ENCODE results near the gene TMEM134. TPM values are rescaled to one million over a fixed set of nuclear protein-coding genes. Genes with fewer than 3 reads are reported as not detected.

TMEM134 gene, protein sequence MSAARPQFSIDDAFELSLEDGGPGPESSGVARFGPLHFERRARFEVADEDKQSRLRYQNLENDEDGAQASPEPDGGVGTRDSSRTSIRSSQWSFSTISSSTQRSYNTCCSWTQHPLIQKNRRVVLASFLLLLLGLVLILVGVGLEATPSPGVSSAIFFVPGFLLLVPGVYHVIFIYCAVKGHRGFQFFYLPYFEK
- total RNA-seq (2014; rRNA removed; shearing (Covaris generic)) (26.8 and 38.8 TPM in 2 replicates), total RNA-seq (2022) (76.9 and 86.9 TPM in 2 replicates), Bru-seq, nascent RNA (percentile 57 among the genes with signal in this experiment), BruChase-seq, experiment 1, labeled RNA remaining after a 6-hour chase (percentile 63 among the genes with signal in this experiment), BruChase-seq, experiment 2, labeled RNA remaining after a 2-hour chase (percentile 62 among the genes with signal in this experiment)
- long read RNA-seq, transcript TMEM134-217 (7 exons, 1,063 nt) = minor isoform, 9 of 171 reads
- long read RNA-seq, transcript TMEM134-202 (6 exons, 823 nt) = minor isoform, 8 of 171 reads
- long read RNA-seq, transcript TMEM134-201 (7 exons, 3,534 nt) = major isoform, 62 of 171 reads
- long read RNA-seq, partial matches to known transcripts = 11 of 171 reads
- long read RNA-seq, other reads (novel, unspliced or antisense) = 78 of 171 reads

DNA sequence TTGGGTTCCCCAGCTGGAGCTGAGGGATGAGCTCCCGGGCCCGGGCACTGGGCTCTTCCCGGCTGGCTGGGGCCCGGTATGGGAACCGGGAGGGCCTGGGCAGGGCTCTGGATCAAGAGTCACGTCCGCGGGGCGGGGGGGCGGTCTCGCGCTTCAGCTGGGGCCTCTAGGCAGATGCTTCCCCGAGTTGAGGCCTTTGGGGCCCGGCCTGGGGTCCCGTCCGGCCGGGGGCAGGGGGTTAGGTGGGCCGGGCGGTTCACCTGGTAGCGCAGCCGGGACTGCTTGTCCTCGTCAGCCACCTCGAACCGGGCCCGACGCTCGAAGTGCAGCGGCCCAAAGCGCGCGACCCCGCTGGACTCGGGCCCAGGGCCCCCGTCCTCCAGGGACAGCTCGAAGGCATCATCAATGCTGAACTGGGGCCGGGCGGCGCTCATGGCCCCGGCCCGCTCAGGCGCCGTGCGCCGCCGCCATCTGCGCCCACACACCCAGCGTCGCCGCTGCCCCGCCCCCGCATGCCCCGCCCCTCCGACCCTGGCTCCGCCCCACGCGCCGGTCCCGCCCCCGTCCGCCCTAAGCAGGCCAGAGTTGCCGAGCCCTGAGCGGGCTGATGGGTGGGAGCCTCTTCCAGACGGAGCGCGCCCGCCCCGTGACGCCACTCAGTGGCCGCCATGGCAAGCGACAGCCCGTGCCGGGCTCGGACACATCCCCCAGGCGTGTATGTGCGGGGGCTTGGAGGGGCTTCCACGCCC, at the start of gene TMEM134:
TSS of gene TMEM134 (minus strand) at position 493 of the 749 bp plus-strand sequence. CDS start at position 434, 59 bp downstream.
- BruUV-seq (replicated peaks) = no TSS peak
- Histone ChIP-seq H2AFZ (ENCODE audit: low read length) (peak within 1 kb of the TSS; percentile 61; the same call in 1 of the 2 replicates), H3K9me3 (ENCODE audit: low read length) (no peaks in the 10 kb centered on the region), H3K4me1 (ENCODE audit: insufficient read depth, low read length, poor library complexity, severe bottlenecking) (peaks cover 54% of the 10 kb centered on the region), H3K36me3 (ENCODE audit: insufficient read depth, low read length) (no peaks in the 10 kb centered on the region), H4K20me1 (ENCODE audit: insufficient read depth, low read length) (no peaks in the 10 kb centered on the region), H3K79me2 (ENCODE audit: insufficient read depth, low read depth, low read length) (peaks cover 23% of the 10 kb centered on the region; the same call in 1 of the 2 replicates), H3K9me2 (ENCODE audit: insufficient read depth, low read length) (no peaks in the 10 kb centered on the region), H3K4me3 (ENCODE audit: low read depth, low read length, poor library complexity, severe bottlenecking) (peak within 1 kb of the TSS; percentile 87), H3K27ac (ENCODE audit: low read depth, low read length, poor library complexity, severe bottlenecking) (peak within 1 kb of the TSS; percentile 76), H3K4me2 (ENCODE audit: low read length) (peak within 1 kb of the TSS; percentile 100)
- ChIA-PET POLR2A (interaction anchor here (1.0 to 4.2 kb wide), 11 partner anchors 9 to 993 kb away, joined by 3 to 20 read pairs (median 5); partner anchors contain the start of genes AIP, CORO1B, PPP1CA and PTPRCAP), CTCF (ENCODE audit: unreplicated experiment) (interaction anchor here (1.2 to 1.3 kb wide), 2 partner anchors 30 to 62 kb away, joined by 3 read pairs; no protein-coding TSS in a partner anchor)
- intact Hi-C loops (cut with micrococcal nuclease; ENCODE audit: unreplicated experiment) = loop anchor here (1.0 to 5.0 kb wide), 5 partner anchors 26 to 117 kb away; partner anchors contain the start of genes CORO1B, POLD4 and PTPRCAP
- peak; percentile 96 for DNase-seq (ENCODE audit: low spot score)
- TF ChIP-seq EZH2phosphoT487 (IDR thresholded peaks at IDR 0.05; ENCODE audit: borderline replicate concordance, low read depth, low read length) = no peak
- TF ChIP-seq, protein P1, sequence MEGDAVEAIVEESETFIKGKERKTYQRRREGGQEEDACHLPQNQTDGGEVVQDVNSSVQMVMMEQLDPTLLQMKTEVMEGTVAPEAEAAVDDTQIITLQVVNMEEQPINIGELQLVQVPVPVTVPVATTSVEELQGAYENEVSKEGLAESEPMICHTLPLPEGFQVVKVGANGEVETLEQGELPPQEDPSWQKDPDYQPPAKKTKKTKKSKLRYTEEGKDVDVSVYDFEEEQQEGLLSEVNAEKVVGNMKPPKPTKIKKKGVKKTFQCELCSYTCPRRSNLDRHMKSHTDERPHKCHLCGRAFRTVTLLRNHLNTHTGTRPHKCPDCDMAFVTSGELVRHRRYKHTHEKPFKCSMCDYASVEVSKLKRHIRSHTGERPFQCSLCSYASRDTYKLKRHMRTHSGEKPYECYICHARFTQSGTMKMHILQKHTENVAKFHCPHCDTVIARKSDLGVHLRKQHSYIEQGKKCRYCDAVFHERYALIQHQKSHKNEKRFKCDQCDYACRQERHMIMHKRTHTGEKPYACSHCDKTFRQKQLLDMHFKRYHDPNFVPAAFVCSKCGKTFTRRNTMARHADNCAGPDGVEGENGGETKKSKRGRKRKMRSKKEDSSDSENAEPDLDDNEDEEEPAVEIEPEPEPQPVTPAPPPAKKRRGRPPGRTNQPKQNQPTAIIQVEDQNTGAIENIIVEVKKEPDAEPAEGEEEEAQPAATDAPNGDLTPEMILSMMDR (conservative IDR thresholded peaks at IDR 0.05; ENCODE audit: low read length) = peak; percentile 71

DNA sequence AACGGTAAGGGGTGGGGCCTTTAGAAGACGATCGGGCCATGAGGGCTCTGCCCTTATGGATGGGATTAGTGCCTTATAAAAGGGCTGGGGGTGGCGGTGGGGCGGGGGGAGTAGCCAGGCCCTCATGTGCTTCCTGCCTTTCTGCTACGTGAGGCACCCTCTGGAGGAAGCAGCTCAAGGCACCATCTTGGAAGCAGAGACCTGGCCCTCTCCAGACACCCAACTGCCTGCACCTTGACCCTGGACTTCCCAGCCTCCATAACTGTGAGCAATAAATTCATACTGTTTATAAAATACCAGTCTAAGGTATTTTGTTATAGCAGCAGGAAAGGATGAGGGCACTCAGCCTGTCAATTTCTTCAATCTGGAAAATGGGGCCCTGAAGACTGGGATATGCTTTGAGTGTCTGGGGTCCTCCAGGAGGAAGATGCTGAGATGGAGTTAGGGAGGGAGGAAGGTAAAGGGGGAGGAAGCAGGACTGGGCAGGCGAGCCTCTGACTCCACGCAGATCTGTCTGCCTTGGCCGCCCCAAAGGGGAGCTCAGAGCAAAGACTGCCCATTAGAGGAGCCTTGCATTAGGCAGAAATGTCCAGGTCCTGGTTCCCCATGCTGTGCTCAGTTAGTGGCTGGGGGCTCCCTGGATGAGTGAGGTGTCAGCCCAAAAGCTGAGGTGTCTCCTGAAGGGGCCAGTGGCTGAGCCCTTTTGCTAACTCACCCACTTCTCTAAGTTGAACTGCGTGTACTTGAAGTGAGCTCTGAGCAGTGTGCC, 48.9 kb upstream of the TMEM134 start:
- intact Hi-C loops (cut with micrococcal nuclease; ENCODE audit: unreplicated experiment) = no loop called here
- BruUV-seq (replicated peaks) = no TSS peak
- no peaks in the 10 kb centered on the region for H3K4me1 ChIP-seq (ENCODE audit: insufficient read depth, low read length, poor library complexity, severe bottlenecking)
- ChIA-PET CTCF (ENCODE audit: unreplicated experiment) (no interaction called here), POLR2A (no interaction called here)
- H3K36me3 ChIP-seq (ENCODE audit: insufficient read depth, low read length) = no peaks in the 10 kb centered on the region
- H2AFZ ChIP-seq (ENCODE audit: low read length) = no peak overlapping the region
- no peak for TF ChIP-seq EZH2phosphoT487 (IDR thresholded peaks at IDR 0.05; ENCODE audit: borderline replicate concordance, low read depth, low read length)
- TF ChIP-seq, protein P1 (conservative IDR thresholded peaks at IDR 0.05; ENCODE audit: low read length) = no peak
- H4K20me1 ChIP-seq (ENCODE audit: insufficient read depth, low read length) = no peaks in the 10 kb centered on the region
- no peak overlapping the region for H3K27ac ChIP-seq (ENCODE audit: low read depth, low read length, poor library complexity, severe bottlenecking)
- no peak overlapping the region for H3K4me3 ChIP-seq (ENCODE audit: low read depth, low read length, poor library complexity, severe bottlenecking)
- no peak for DNase-seq (ENCODE audit: low spot score)
- no peak overlapping the region for H3K4me2 ChIP-seq (ENCODE audit: low read length)
- no peaks in the 10 kb centered on the region for H3K9me3 ChIP-seq (ENCODE audit: low read length)
- H3K9me2 ChIP-seq (ENCODE audit: insufficient read depth, low read length) = no peaks in the 10 kb centered on the region
- H3K79me2 ChIP-seq (ENCODE audit: insufficient read depth, low read depth, low read length) = no peaks in the 10 kb centered on the region

Measured in OCI-LY7 (cell line).